ENCODE measurements around the gene NFIC.

NFIC gene

GRCh38 chr19:3513229-3514140 is 147.1 kb downstream of the NFIC start:
- DNase-seq = no peak

- DNase-seq = no peak
Observed at GRCh38 chr19:3514930-3515329, 148.5 kb downstream of the NFIC start.

- DNase-seq = no peak
Observed at GRCh38 chr19:3515891-3516422, 149.6 kb downstream of the NFIC start.

- no peak for DNase-seq
Observed at GRCh38 chr19:3516675-3517207, 150.4 kb downstream of the NFIC start.

GRCh38 chr19:3517638-3518037 is 151.3 kb downstream of the NFIC start:
- DNase-seq = no peak

GRCh38 chr19:3518255-3518654 is 151.9 kb downstream of the NFIC start:
- DNase-seq = no peak

GRCh38 chr19:3518659-3519058 is 152.3 kb downstream of the NFIC start:
- DNase-seq = no peak
